GM12801 (cell line): Measurements from ENCODE around the gene KIF27.

Source experiments
- TF ChIP-seq, protein P1 (sequence below): IDR thresholded peaks from one replicate; pipeline ENCODE4 v1.5.1; 2011; ENCODE audit warnings: control low read depth; ENCODE audit not compliant: insufficient read length; ENCODE audit errors: extremely low read depth

Gene KIF27

DNA sequence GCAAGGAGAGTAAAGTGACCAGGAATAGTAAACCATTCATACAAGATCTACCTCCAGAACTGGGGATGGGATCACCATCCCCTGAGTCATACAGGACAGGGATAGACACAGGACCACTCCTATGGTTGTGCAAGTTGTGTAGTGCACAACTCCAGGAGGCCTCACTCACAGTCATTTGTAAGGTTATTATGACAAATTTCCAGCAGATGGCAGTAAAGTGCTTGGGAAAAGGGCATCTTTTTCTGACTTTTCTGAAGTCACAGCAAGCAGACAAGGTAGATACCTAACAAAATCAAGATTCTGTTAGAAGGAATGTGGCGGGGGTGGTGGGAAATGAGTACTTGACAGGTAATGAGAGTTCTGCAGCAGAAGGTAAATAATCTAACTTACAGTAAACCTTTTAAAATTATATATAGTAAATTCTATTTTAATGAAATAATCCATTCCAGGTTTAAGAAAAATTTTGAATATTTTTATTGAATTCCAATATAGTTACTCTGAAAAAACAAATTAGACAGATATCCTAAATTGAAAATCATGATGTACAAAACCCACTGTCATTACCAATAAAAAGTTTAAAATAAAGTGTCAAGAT is 16.7 kb upstream of the KIF27 start:
- TF ChIP-seq, protein P1, sequence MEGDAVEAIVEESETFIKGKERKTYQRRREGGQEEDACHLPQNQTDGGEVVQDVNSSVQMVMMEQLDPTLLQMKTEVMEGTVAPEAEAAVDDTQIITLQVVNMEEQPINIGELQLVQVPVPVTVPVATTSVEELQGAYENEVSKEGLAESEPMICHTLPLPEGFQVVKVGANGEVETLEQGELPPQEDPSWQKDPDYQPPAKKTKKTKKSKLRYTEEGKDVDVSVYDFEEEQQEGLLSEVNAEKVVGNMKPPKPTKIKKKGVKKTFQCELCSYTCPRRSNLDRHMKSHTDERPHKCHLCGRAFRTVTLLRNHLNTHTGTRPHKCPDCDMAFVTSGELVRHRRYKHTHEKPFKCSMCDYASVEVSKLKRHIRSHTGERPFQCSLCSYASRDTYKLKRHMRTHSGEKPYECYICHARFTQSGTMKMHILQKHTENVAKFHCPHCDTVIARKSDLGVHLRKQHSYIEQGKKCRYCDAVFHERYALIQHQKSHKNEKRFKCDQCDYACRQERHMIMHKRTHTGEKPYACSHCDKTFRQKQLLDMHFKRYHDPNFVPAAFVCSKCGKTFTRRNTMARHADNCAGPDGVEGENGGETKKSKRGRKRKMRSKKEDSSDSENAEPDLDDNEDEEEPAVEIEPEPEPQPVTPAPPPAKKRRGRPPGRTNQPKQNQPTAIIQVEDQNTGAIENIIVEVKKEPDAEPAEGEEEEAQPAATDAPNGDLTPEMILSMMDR: no peak

DNA sequence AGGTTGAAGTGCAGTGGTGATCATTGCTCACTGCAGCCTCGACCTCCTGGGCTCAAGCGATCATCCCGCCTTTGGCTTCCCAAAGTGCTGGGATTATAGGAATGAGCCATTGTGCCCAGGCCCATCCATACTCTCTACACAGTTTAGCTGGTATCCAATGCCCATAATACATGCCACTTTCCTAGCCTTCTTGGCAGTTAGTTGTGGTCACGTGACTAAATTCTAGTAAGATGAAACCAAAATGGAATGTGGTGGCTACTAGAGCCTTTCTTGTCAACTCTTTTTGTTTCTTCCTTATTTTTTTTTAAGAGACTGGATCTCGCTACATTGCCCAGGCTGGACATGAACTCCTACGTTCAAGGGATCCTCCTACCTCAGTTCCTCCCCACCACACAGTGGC is 15.3 kb upstream of the KIF27 start:
- TF ChIP-seq, protein P1: no peak

DNA sequence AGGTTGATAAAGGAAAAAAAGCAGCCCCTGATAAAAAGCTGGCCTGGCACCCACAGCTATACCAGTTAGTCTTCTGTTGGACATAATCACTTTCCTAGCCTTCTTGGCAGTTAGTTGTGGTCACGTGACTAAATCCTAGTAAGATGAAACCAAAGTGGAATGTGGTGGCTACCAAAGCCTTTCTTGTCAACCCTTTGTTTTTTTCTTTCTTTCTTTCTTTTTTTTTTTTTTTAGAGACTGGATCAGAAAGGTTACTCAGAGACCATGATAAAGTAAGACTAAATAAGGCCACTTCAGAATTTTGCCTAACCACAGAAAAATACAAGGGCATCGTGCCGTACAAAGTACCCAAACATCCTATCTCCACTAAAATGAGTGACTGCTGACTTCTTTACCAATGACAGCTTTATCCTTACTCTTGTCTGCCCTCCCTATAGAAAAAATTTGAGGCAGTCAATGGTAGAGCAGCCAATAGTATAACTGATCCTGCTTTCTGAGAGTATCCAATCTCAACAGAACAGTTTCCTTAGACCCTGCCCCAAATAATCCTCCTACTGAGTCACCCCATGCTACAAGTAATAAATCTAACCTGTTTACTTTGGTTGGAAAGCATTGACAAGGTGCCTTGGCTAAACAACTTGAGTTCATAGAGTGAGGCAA is 14.2 kb upstream of the KIF27 start:
- TF ChIP-seq, protein P1: no peak

DNA sequence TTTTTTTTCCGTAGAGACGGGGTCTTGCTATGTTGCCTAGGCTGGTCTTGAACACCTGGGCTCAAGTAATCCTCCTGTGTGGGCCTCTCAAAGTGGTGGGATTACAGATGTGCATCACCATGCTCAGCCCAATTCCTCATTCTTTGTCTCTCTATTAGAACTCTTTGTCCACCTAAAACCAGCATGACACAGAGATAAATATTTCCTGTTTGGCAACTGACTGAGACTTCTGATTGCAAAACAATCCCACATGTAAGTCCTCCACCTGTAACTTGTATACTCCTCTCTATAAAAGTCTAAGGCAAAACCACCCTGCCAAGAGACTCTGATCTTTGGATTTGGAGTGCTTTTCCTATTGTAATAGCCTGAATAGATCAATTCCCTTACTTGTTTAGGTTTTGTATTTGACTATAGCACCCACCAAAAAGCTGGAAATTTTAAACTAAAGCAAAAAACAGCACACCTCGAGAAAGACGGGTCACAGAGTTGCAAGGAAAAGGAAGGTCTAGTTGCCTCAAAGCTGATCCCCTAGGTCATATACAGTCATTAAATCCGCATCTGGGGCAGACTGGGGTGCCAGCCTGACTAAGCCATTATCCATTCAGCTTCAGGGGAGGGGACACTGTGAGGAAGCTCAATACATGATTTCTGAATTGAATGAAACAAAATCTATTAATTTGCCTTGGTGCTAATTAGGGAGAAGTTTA is 13.5 kb upstream of the KIF27 start:
- TF ChIP-seq, protein P1: no peak

DNA sequence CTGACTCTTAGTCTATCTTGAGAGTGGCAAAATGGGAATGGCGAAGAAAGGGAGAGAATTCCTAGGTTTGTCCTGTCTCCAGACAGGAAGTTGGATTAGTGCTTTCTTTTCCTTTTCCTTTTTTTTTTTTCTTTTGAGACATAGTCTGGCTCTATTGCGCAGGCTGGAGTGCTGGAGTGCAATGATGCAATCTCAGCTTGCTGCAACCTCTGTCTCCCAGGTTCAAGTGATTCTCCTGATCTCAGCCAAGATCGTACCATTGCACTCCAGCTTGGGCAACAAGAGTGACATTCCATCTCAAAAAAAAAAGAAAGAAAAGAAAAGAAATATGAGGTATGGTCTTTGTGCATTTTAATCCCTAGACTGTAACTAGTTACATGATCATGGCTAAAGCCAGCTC is 12.6 kb upstream of the KIF27 start:
- TF ChIP-seq, protein P1: no peak

DNA sequence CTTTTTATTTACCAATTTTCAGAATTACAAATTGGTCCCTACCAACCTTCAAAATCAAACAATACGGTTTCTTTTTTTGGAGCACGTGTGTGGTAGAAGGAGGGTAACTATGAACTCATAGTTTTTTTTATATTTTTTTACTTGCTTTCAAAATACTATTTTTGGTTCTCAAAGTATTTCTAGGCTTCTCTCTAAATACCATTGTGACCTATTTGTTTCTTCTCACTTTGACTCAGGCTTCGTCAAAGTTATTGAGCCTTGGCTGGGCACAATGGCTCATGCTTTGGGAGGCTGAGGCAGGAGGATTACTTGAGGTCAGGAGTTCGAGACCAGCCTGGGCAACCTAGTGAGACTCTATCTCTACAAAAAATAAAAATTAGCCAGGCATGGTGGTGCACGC is 11.6 kb upstream of the KIF27 start:
- TF ChIP-seq, protein P1: no peak

DNA sequence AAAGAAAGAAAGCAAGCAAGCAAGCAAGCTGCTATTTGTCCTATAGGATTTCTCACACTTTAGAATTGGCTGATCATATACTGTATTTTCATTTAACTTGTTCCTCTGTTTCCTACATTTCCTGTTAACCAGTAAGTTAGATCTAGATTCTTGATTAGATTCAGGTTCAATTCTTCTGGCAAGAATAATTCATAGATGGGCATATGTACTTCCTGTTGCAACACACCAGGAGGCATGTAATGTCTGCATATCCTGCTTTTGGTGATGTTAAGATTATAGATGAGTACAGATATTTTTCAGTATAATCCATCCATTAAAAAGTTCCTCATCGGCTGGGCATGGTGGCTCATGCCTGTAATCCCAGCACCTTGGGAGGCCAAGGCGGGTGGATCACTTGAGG is 10.8 kb upstream of the KIF27 start:
- TF ChIP-seq, protein P1: no peak
